ENCODE results near the gene LPCAT1. TPM values are rescaled to one million over a fixed set of nuclear protein-coding genes. Genes with fewer than 3 reads are reported as not detected.

Gene LPCAT1
- total RNA-seq, 6 experiments from 2014 or later, result 37.5 to 53.5 (median 44.1) TPM

DNA sequence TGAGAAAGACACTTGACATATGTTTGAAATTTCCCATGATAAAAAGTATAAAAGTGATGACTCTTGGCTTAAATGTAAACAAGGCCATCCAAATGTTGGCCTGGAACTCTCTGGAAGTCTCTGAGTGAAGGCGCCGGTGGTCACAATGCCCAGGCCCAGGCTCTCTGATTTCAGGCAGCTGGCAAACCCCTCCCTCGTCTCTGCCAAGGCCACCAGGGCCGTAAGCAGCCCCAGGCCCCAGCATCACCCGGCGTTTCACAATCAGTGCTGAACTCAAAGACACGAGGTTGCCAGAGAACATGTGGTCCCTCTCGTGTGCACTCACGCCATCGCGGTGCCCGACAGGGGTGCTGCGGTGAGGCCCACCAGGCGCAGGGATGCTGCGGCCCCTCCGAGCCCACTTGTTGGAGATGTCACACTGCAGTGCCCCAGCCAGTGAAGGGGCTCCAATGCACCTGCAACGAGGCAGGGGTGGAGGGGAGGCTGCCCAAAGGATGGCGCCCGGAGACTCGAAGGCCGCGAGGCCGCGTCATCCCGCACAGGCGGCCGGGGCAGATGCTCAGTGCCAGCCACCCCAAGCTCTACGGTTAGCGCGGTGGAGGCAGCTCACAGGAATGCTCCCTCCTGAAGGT is 15.0 kb downstream of the LPCAT1 start:
- Mint-ChIP-seq H3K9me3 (no peaks in the 10 kb centered on the region), H3K27me3 (ENCODE audit: insufficient read depth) (no peaks in the 10 kb centered on the region), H3K36me3 (ENCODE audit: low read depth) (peaks cover 8% of the 10 kb centered on the region), H3K4me3 (no peak overlapping the region), H3K4me1 (ENCODE audit: low read depth) (peaks cover 23% of the 10 kb centered on the region), H3K27ac (no peak overlapping the region)
- DNase-seq, result no peak
- TF ChIP-seq, protein P1, sequence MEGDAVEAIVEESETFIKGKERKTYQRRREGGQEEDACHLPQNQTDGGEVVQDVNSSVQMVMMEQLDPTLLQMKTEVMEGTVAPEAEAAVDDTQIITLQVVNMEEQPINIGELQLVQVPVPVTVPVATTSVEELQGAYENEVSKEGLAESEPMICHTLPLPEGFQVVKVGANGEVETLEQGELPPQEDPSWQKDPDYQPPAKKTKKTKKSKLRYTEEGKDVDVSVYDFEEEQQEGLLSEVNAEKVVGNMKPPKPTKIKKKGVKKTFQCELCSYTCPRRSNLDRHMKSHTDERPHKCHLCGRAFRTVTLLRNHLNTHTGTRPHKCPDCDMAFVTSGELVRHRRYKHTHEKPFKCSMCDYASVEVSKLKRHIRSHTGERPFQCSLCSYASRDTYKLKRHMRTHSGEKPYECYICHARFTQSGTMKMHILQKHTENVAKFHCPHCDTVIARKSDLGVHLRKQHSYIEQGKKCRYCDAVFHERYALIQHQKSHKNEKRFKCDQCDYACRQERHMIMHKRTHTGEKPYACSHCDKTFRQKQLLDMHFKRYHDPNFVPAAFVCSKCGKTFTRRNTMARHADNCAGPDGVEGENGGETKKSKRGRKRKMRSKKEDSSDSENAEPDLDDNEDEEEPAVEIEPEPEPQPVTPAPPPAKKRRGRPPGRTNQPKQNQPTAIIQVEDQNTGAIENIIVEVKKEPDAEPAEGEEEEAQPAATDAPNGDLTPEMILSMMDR (IDR thresholded peaks at IDR 0.05), result no peak

DNA sequence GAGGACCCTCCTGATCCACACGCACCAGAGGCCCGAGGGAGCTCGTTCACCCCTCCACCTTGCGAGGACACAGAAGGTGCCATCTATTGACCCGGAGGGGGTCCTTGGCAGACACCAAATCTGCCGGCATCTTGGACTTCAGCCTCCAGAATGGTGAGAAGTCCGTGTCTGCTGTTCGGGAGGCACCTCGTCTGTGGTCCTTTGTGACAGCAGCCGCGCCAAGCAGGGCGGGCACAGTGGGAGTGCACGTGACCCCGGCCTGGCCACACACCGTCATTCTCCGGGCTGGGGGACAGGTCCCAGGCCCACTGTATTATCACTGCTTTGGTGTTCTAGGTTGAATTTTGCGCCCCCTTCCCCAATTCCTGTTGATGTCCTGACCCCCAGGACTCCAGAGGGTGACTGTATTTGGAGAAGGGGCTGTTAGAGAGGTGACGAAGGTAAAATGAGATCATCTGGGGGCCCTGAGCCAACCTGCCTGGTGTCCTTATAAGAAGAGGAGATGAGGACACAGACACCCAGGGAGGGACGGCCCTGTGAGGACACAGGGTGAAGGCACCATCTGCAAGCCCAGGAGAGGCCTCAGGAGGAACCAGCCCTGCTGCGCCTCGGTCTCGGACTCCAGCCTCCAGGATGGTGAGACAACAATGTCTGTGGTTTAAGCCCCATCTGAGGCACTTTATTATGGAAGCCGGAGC is 15.7 kb downstream of the LPCAT1 start:
- Mint-ChIP-seq H3K27me3 (ENCODE audit: insufficient read depth) (no peaks in the 10 kb centered on the region), H3K36me3 (ENCODE audit: low read depth) (peaks cover 7% of the 10 kb centered on the region), H3K4me3 (no peak overlapping the region), H3K9me3 (no peaks in the 10 kb centered on the region), H3K4me1 (ENCODE audit: low read depth) (peaks cover 24% of the 10 kb centered on the region), H3K27ac (no peak overlapping the region)
- no peak for DNase-seq
- TF ChIP-seq, protein P1 (IDR thresholded peaks at IDR 0.05), result no peak

DNA sequence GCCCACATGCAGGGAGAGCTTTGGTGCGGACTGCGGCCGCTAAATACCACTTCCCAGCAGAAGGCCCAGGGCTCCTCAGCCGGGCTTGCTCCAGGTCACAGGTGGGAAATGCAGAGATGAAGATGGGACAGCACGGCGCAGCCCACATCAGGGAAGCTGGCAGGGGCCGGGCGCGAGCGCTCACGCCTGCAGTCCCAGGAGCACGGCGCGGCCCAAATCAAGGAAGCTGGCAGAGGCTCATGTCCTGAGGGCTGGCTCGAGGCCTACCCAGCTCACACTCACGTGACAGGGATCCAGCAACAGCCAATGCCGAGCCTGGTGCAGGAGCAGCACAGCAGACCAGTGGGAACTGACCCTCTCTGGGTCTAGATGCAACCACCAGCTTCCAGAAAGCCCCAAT is 16.3 kb downstream of the LPCAT1 start:
- TF ChIP-seq, protein P1 (IDR thresholded peaks at IDR 0.05), result no peak
- Mint-ChIP-seq H3K9me3 (no peaks in the 10 kb centered on the region), H3K4me1 (ENCODE audit: low read depth) (peaks cover 18% of the 10 kb centered on the region), H3K36me3 (ENCODE audit: low read depth) (peaks cover 5% of the 10 kb centered on the region), H3K27ac (no peak overlapping the region; the same call in 1 of the 2 replicates), H3K27me3 (ENCODE audit: insufficient read depth) (no peaks in the 10 kb centered on the region), H3K4me3 (no peak overlapping the region)
- no peak for DNase-seq

DNA sequence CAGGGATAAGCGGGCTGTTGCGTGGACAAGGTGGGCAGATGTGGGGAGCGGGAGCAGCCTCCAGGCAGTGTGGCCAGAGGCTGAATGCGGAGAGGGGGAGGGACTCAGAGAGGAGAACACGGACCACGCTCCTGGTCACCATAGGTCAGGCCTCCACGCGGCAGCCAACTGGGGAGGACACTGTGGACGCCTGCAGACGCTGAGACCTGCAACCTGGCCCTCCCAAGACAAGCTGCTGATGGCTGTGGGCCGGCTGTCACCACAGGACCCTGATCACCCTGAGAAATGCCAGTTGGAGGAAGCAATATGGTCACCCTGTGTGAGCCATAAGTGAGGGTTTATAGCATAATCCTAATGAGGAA is 16.8 kb downstream of the LPCAT1 start:
- TF ChIP-seq, protein P1 (IDR thresholded peaks at IDR 0.05), result no peak
- Mint-ChIP-seq H3K4me3 (no peak overlapping the region), H3K9me3 (no peaks in the 10 kb centered on the region), H3K36me3 (ENCODE audit: low read depth) (peaks cover 5% of the 10 kb centered on the region), H3K27me3 (ENCODE audit: insufficient read depth) (no peaks in the 10 kb centered on the region; the same call in 1 of the 2 replicates), H3K4me1 (ENCODE audit: low read depth) (peaks cover 13% of the 10 kb centered on the region), H3K27ac (no peak overlapping the region)
- DNase-seq, result no peak

DNA sequence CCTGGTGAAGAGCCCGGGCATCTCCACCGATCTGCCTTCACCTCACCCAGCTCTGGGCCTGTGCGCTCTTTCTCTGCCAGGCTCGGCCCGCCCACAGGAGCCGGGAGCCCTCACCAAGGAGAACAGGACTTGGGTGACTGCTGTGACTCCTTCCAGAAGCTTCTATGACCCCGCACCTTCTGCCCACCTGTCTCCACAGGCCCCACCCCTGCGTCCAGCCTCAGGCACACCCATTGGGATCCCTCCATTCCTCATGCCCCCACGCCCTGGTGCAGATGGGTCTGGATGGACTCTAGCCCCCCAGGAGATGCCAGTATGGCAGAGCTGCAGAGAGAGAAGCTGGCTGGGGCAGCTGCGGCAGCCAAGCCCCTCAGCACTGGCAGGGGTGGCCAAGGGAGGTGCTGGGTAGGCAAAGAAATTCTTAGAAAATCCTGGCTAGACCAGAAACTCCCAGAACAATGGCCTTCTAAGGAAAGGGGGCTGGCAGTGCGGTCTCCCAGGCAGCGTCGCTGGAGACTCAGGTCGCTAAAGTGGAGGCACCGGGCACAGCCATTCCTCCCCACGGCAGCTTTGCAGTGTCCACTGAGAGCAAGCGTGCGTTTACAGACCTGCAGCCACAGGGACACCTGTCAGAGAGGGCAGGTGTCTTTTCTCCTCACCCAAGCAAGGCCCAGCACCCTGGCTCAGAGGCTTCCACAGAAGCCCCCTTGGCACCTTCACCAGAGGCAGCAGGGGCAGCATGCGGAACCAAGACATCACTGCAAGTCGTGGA is 17.3 kb downstream of the LPCAT1 start:
- TF ChIP-seq, protein P1 (IDR thresholded peaks at IDR 0.05), result no peak
- no peaks in the 10 kb centered on the region for H3K9me3 Mint-ChIP-seq
- DNase-seq, result no peak
- no peak overlapping the region for H3K4me3 Mint-ChIP-seq
- H3K27me3 Mint-ChIP-seq (ENCODE audit: insufficient read depth), result no peaks in the 10 kb centered on the region; the same call in 1 of the 2 replicates
- H3K4me1 Mint-ChIP-seq (ENCODE audit: low read depth), result peaks cover 7% of the 10 kb centered on the region
- peaks cover 2% of the 10 kb centered on the region for H3K36me3 Mint-ChIP-seq (ENCODE audit: low read depth)
- H3K27ac Mint-ChIP-seq, result no peak overlapping the region
